WTC11 (cell line): Measurements from ENCODE around the gene LPCAT3. TPM values are rescaled to one million over a fixed set of nuclear protein-coding genes. Genes with fewer than 3 reads are reported as not detected.

Experiments
- ATAC-seq: fragments of 200-7000 bp; cut with Tn5 transposase; 2 replicates; pipeline ENCODE4 v1.10.0; 2021; ENCODE audit warnings: mild to moderate bottlenecking, moderate library complexity
- CTCF ChIA-PET: fragments of 300-600 bp; sonication (Branson Sonifier 250); formaldehyde crosslinking; loops from one replicate; lab custom pipeline; 2021; ENCODE audit warnings: antibody characterized with exemption; lab: Charles Lee
- POLR2A ChIA-PET: fragments of 350-600 bp; sonication (Branson Sonifier 250); formaldehyde crosslinking; loops from one replicate; lab custom pipeline; 2021; ENCODE audit warnings: antibody characterized with exemption; lab: Charles Lee
- DNase-seq: peaks from one replicate; pipeline ENCODE4 v3.0.0; 2021; ENCODE audit warnings: low spot score
- H3K27ac Mint-ChIP-seq: 2 replicates; pipeline ENCODE4 v1.8.0; 2021; ENCODE audit warnings: mixed read lengths
- H3K27me3 Mint-ChIP-seq: 2 replicates; pipeline ENCODE4 v1.8.0; 2021; ENCODE audit warnings: low read depth, mild to moderate bottlenecking, moderate library complexity, mixed read lengths
- H3K36me3 Mint-ChIP-seq: 2 replicates; pipeline ENCODE4 v1.8.0; 2021; ENCODE audit warnings: mixed read lengths
- H3K4me1 Mint-ChIP-seq: 2 replicates; pipeline ENCODE4 v1.8.0; 2022; ENCODE audit warnings: mixed read lengths
- H3K4me3 Mint-ChIP-seq: 2 replicates; pipeline ENCODE4 v1.8.0; 2021; ENCODE audit warnings: mild to moderate bottlenecking, moderate library complexity, mixed read lengths
- H3K9me3 Mint-ChIP-seq: 2 replicates; pipeline ENCODE4 v1.8.0; 2021; ENCODE audit warnings: mixed read lengths
- ATF3 ChIP-seq: sonication (generic); formaldehyde crosslinking; conservative IDR thresholded peaks from 2 replicates; pipeline ENCODE4 v1.8.1; 2022; ENCODE audit warnings: mild to moderate bottlenecking, missing genetic modification reagents
- CREB1 ChIP-seq: sonication (generic); formaldehyde crosslinking; IDR thresholded peaks from 2 replicates; pipeline ENCODE4 v1.8.0; 2023; ENCODE audit warnings: mild to moderate bottlenecking, missing genetic modification reagents
- E2F1 ChIP-seq: sonication (generic); formaldehyde crosslinking; IDR thresholded peaks from 2 replicates; pipeline ENCODE4 v1.8.0; 2022; ENCODE audit warnings: mild to moderate bottlenecking, missing genetic modification reagents
- E2F4 ChIP-seq: sonication (generic); formaldehyde crosslinking; IDR thresholded peaks from 2 replicates; pipeline ENCODE4 v1.8.1; 2022; ENCODE audit warnings: low read depth, mild to moderate bottlenecking, moderate library complexity, missing genetic modification reagents, borderline replicate concordance
- EMX1 ChIP-seq: fragments of 250-450 bp; sonication (Bioruptor Pico); IDR thresholded peaks from 2 replicates; pipeline ENCODE4 v1.8.0; 2021; ENCODE audit warnings: mild to moderate bottlenecking
- FOXJ3 ChIP-seq: sonication (generic); formaldehyde crosslinking; IDR thresholded peaks from 2 replicates; pipeline ENCODE4 v1.9.0; 2021; ENCODE audit warnings: missing genetic modification reagents, mild to moderate bottlenecking, borderline replicate concordance
- FOXP1 ChIP-seq: sonication (generic); formaldehyde crosslinking; IDR thresholded peaks from 2 replicates; pipeline ENCODE4 v1.8.0; 2022; ENCODE audit warnings: missing genetic modification reagents, mild to moderate bottlenecking, moderate library complexity, borderline replicate concordance
- GTF2I ChIP-seq: fragments of 250-450 bp; sonication (Bioruptor Pico); conservative IDR thresholded peaks from 2 replicates; pipeline ENCODE4 v1.4.0; 2021; ENCODE audit warnings: mild to moderate bottlenecking
- IRF2 ChIP-seq: sonication (generic); formaldehyde crosslinking; IDR thresholded peaks from 2 replicates; pipeline ENCODE4 v1.8.0; 2022; ENCODE audit warnings: low read depth, missing genetic modification reagents, borderline replicate concordance
- JAZF1 ChIP-seq: fragments of 250-450 bp; sonication (Bioruptor Pico); IDR thresholded peaks from 2 replicates; pipeline ENCODE4 v1.9.0; 2021; ENCODE audit warnings: moderate library complexity, mild to moderate bottlenecking, inconsistent platforms
- JUN ChIP-seq: sonication (generic); formaldehyde crosslinking; IDR thresholded peaks from 2 replicates; pipeline ENCODE4 v1.8.0; 2023; ENCODE audit warnings: mild to moderate bottlenecking, missing genetic modification reagents
- MYBL2 ChIP-seq: sonication (generic); formaldehyde crosslinking; IDR thresholded peaks from 2 replicates; pipeline ENCODE4 v1.8.1; 2023; ENCODE audit warnings: mild to moderate bottlenecking, moderate library complexity, missing genetic modification reagents
- NR3C1 ChIP-seq: sonication (generic); formaldehyde crosslinking; conservative IDR thresholded peaks from 2 replicates; pipeline ENCODE4 v1.8.1; 2023; ENCODE audit warnings: low read depth, mild to moderate bottlenecking, missing genetic modification reagents
- OVOL2 ChIP-seq: fragments of 250-450 bp; sonication (Bioruptor Pico); IDR thresholded peaks from 2 replicates; pipeline ENCODE4 v1.9.0; 2021; ENCODE audit warnings: mild to moderate bottlenecking, borderline replicate concordance
- PRDM15 ChIP-seq: sonication (generic); formaldehyde crosslinking; IDR thresholded peaks from 2 replicates; pipeline ENCODE4 v1.8.0; 2022; ENCODE audit warnings: missing genetic modification reagents
- PRRX2 ChIP-seq: fragments of 250-450 bp; sonication (Bioruptor Pico); IDR thresholded peaks from 2 replicates; pipeline ENCODE4 v1.8.0; 2021; ENCODE audit warnings: mild to moderate bottlenecking
- STAT6 ChIP-seq: sonication (generic); formaldehyde crosslinking; conservative IDR thresholded peaks from 2 replicates; pipeline ENCODE4 v1.8.1; 2023; ENCODE audit warnings: mild to moderate bottlenecking, low read depth, missing genetic modification reagents, moderate library complexity
- ZNF138 ChIP-seq: sonication (generic); formaldehyde crosslinking; conservative IDR thresholded peaks from 2 replicates; pipeline ENCODE4 v1.8.1; 2022; ENCODE audit warnings: mild to moderate bottlenecking, moderate library complexity, missing genetic modification reagents
- ZNF232 ChIP-seq: sonication (generic); formaldehyde crosslinking; IDR thresholded peaks from 2 replicates; pipeline ENCODE4 v1.8.0; 2022; ENCODE audit warnings: mild to moderate bottlenecking, missing genetic modification reagents
- ZNF317 ChIP-seq: sonication (generic); formaldehyde crosslinking; IDR thresholded peaks from 2 replicates; pipeline ENCODE4 v1.8.1; 2023; ENCODE audit warnings: low read depth, mild to moderate bottlenecking, moderate library complexity, missing genetic modification reagents, borderline replicate concordance
- ZNF423 ChIP-seq: fragments of 250-450 bp; sonication (Bioruptor Pico); IDR thresholded peaks from 2 replicates; pipeline ENCODE4 v2.1.2; 2022; ENCODE audit warnings: mild to moderate bottlenecking, moderate library complexity
- ZSCAN18 ChIP-seq: fragments of 250-450 bp; sonication (Bioruptor Pico); IDR thresholded peaks from 2 replicates; pipeline ENCODE4 v2.1.2; 2022; ENCODE audit warnings: mild to moderate bottlenecking, moderate library complexity
- total RNA-seq: library from RNA; stranded (reverse); gene quantifications from 3 replicates; pipeline ENCODE4 v1.2.3, GENCODE V29; 2021

The LPCAT3 gene
- total RNA-seq, 1 experiment from 2014 or later, result 40.0 TPM

GRCh38 chr12:6944381-6945186 lies 73.7 kb downstream of the LPCAT3 start (continued):
- TF ChIP-seq ZSCAN18 (CRISPR knock-in tag) (no peak), NR3C1 (CRISPR knock-in tag) (no peak), EMX1 (no peak), JUN (no peak), GTF2I (CRISPR knock-in tag) (no peak), ATF3 (no peak), E2F1 (CRISPR knock-in tag) (no peak)

GRCh38 chr12:6943722-6944380 lies 74.4 kb downstream of the LPCAT3 start, which contains the start of the genes C12orf57 and RNU7-1:
Gene C12orf57, plus strand, starts transcription at chr12:6944022. Its CDS starts 100 bp downstream, at chr12:6944122.
Gene RNU7-1, plus strand, starts transcription at chr12:6943816.
- peak within 1 kb of the TSS; percentile 99 for H3K27ac Mint-ChIP-seq
- H3K4me1 Mint-ChIP-seq, result peaks cover 41% of the 10 kb centered on the region
- ATAC-seq (peak; percentile 46), DNase-seq (peak; percentile 76)
- H3K27me3 Mint-ChIP-seq, result no peaks in the 10 kb centered on the region
- CTCF ChIA-PET, result interaction anchor here (0.6 to 5.7 kb wide), 19 partner anchors 7 to 201 kb away, joined by 3 to 296 read pairs (median 9); partner anchors contain the start of genes ATN1, C1RL, C1S and CDCA3
- POLR2A ChIA-PET, result interaction anchor here (0.6 to 6.2 kb wide), 24 partner anchors 10 to 603 kb away, joined by 3 to 167 read pairs (median 6); partner anchors contain the start of genes C1RL, CDCA3, EMG1 and ENO2
- no peaks in the 10 kb centered on the region for H3K9me3 Mint-ChIP-seq
- H3K4me3 Mint-ChIP-seq, result peak within 1 kb of the TSS; percentile 98
- H3K36me3 Mint-ChIP-seq, result peaks cover 15% of the 10 kb centered on the region
- TF ChIP-seq FOXJ3 (CRISPR knock-in tag), result no peak
- TF ChIP-seq OVOL2 (CRISPR knock-in tag), result peak; percentile 95
- 0 out of 2 replicates have a peak, but pooled peaks have one; percentile 37 for TF ChIP-seq ZNF138 (CRISPR knock-in tag)
- no peak for TF ChIP-seq STAT6 (CRISPR knock-in tag)
- TF ChIP-seq ZNF423, result 0 out of 2 replicates have a peak, but pooled peaks have one; percentile 30
- peak; percentile 97 for TF ChIP-seq FOXP1 (CRISPR knock-in tag)
- TF ChIP-seq IRF2 (CRISPR knock-in tag), result peak; percentile 85
- no peak for TF ChIP-seq CREB1 (CRISPR knock-in tag)
- no peak for TF ChIP-seq ZSCAN18 (CRISPR knock-in tag)
- TF ChIP-seq E2F4 (CRISPR knock-in tag), result peak; percentile 69
- peak; percentile 52; the same call in 1 of the 2 replicates for TF ChIP-seq PRDM15
- peak; percentile 100 for TF ChIP-seq PRRX2 (CRISPR knock-in tag)
- peak; percentile 70; the same call in 1 of the 2 replicates for TF ChIP-seq ZNF232 (CRISPR knock-in tag)
- no peak for TF ChIP-seq JAZF1 (CRISPR knock-in tag)
- TF ChIP-seq MYBL2 (CRISPR knock-in tag), result peak; percentile 89
- 0 out of 2 replicates have a peak, but pooled peaks have one; percentile 24 for TF ChIP-seq ZNF317 (CRISPR knock-in tag)
